B cell (primary cell): ENCODE results near the gene RGS7. TPM values are rescaled to one million over a fixed set of nuclear protein-coding genes. Genes with fewer than 3 reads are reported as not detected.

Source experiments
- ATAC-seq: fragments of 200-7000 bp; cut with Tn5 transposase; one replicate; pipeline ENCODE4 v1.10.0; 2021; ENCODE audit warnings: low read depth, mild to moderate bottlenecking, moderate number of reproducible peaks, moderate library complexity
- CTCF ChIA-PET: fragments of 350-600 bp; sonication (Branson Sonifier 250); formaldehyde crosslinking; loops from one replicate; lab custom pipeline; 2021; ENCODE audit warnings: antibody characterized with exemption, inconsistent platforms; lab: Charles Lee
- POLR2A ChIA-PET: fragments of 350-600 bp; sonication (Branson Sonifier 250); formaldehyde crosslinking; loops from one replicate; lab custom pipeline; 2021; ENCODE audit warnings: antibody characterized with exemption; lab: Charles Lee
- DNase-seq: peaks from one replicate; pipeline ENCODE4 v3.0.0; 2013
- H2AFZ ChIP-seq: 2 replicates; pipeline ENCODE4 v1.6.1; 2012; ENCODE audit warnings: mild to moderate bottlenecking, low read depth, low read length; ENCODE audit not compliant: insufficient read depth, poor library complexity, severe bottlenecking
- H3K27ac ChIP-seq, 2 donors: 1 replicate in 1 of 2; 2 replicates in 1 of 2; pipeline ENCODE4 v1.5.1; 2012 to 2013; ENCODE audit warnings: low read length in 2 of 2, mild to moderate bottlenecking in 2 of 2, moderate library complexity in 1 of 2
- H3K27me3 ChIP-seq, 4 experiments: fragments of 200-600 bp in 1 of 4; sonication (generic) in 1 of 4; replicated peaks in 1 of 4; 1 replicate in 2 of 4; 2 replicates in 2 of 4; pipeline versions ENCODE4 v1.6.1 to v1.7.0; 2013 to 2016; ENCODE audit warnings: low read length in 3 of 4, mild to moderate bottlenecking in 2 of 4, mixed read lengths in 1 of 4, moderate library complexity in 1 of 4; ENCODE audit not compliant: insufficient read depth in 4 of 4, control insufficient read depth in 3 of 4; ENCODE audit errors: control extremely low read depth in 1 of 4
- H3K36me3 ChIP-seq, 2 experiments: replicated peaks in 1 of 2; 1 replicate in 1 of 2; 2 replicates in 1 of 2; pipeline versions ENCODE4 v1.6.1 to v1.7.1; 2013; ENCODE audit warnings: low read length in 1 of 2; ENCODE audit not compliant: insufficient read depth in 2 of 2, control insufficient read depth in 1 of 2; ENCODE audit errors: control extremely low read depth in 1 of 2, extremely low read depth in 1 of 2
- H3K4me1 ChIP-seq, 2 donors: fragments of 200-600 bp in 1 of 2; sonication (generic) in 1 of 2; 1 replicate in 1 of 2; 2 replicates in 1 of 2; pipeline versions ENCODE4 v1.5.1 to v1.6.1; 2013 to 2017; ENCODE audit warnings: low read length in 2 of 2; ENCODE audit not compliant: control insufficient read depth in 2 of 2, insufficient read depth in 2 of 2
- H3K4me2 ChIP-seq: replicated peaks from 2 replicates; pipeline ENCODE3; 2012; ENCODE audit warnings: mild to moderate bottlenecking, low read depth, low read length; ENCODE audit not compliant: poor library complexity, severe bottlenecking
- H3K4me3 ChIP-seq, 5 experiments: fragments of 200-600 bp in 1 of 5; sonication (generic) in 1 of 5; 1 replicate in 3 of 5; 2 replicates in 2 of 5; pipeline versions ENCODE4 v1.5.1 to v1.7.0; 2011 to 2016; ENCODE audit warnings: low read length in 4 of 5, mild to moderate bottlenecking in 4 of 5, low read depth in 2 of 5, control low read depth in 1 of 5, moderate library complexity in 1 of 5; ENCODE audit not compliant: insufficient read depth in 1 of 5; ENCODE audit errors: control extremely low read depth in 1 of 5, extremely low read depth in 1 of 5
- H3K79me2 ChIP-seq: fragments of 200-600 bp; sonication (generic); one replicate; pipeline ENCODE4 v1.6.0; 2016; ENCODE audit warnings: low read length; ENCODE audit not compliant: control insufficient read depth, insufficient read depth
- H3K9ac ChIP-seq: fragments of 200-600 bp; sonication (generic); 2 replicates; pipeline ENCODE4 v1.6.1; 2017; ENCODE audit warnings: mild to moderate bottlenecking, low read length, moderate library complexity
- H3K9me3 ChIP-seq, 3 donors: one replicate each; pipeline versions ENCODE4 v1.6.1 to v1.7.1; 2013; ENCODE audit warnings: low read length in 2 of 3; ENCODE audit not compliant: control insufficient read depth in 2 of 3, insufficient read depth in 1 of 3; ENCODE audit errors: control extremely low read depth in 1 of 3
- H4K20me1 ChIP-seq: 2 replicates; pipeline ENCODE4 v1.6.0; 2012; ENCODE audit warnings: mild to moderate bottlenecking, low read length; ENCODE audit not compliant: insufficient read depth, control insufficient read depth, poor library complexity, severe bottlenecking
- H3K27ac Mint-ChIP-seq: one replicate; pipeline ENCODE4 v1.8.0; 2021; ENCODE audit warnings: mixed read lengths
- H3K27me3 Mint-ChIP-seq: one replicate; pipeline ENCODE4 v1.8.0; 2021; ENCODE audit warnings: mixed read lengths
- H3K4me1 Mint-ChIP-seq: one replicate; pipeline ENCODE4 v1.8.0; 2021; ENCODE audit warnings: mixed read lengths
- H3K4me3 Mint-ChIP-seq: one replicate; pipeline ENCODE4 v1.8.0; 2021; ENCODE audit warnings: mixed read lengths
- H3K9me3 Mint-ChIP-seq: one replicate; pipeline ENCODE4 v1.8.0; 2022; ENCODE audit warnings: mixed read lengths; ENCODE audit not compliant: insufficient read depth
- EZH2 ChIP-seq: IDR thresholded peaks from 2 replicates; pipeline ENCODE4 v1.6.1; 2012; ENCODE audit warnings: borderline replicate concordance, low read depth, mild to moderate bottlenecking, moderate library complexity, low read length; ENCODE audit not compliant: insufficient read depth, poor library complexity, severe bottlenecking
- WGBS: methylation state at CpG from one replicate; pipeline ENCODE4 v1.1.5; 2013; ENCODE audit warnings: missing lambda C conversion rate; ENCODE audit not compliant: insufficient coverage; 5-methylcytosine and 5-hydroxymethylcytosine counted together
- intact Hi-C: fragments of 100-400 bp; cut with micrococcal nuclease; formaldehyde crosslinking; loops from one replicate; pipeline ENCODE4 v1.10.0; 2022
- polyA plus RNA-seq: library from polyadenylated mRNA; depleted of rRNA; stranded (reverse); fragments of >200 nt; gene quantifications from 2 replicates; pipeline ENCODE4 v1.2.3, GENCODE V29; 2012
- total RNA-seq, 2 donors: library from RNA; stranded (reverse); fragments of 120-200 nt in 1 of 2; gene quantifications; 1 replicate in 1 of 2; 2 replicates in 1 of 2; pipeline versions ENCODE4 v1.2.3 to v1.2.4, GENCODE V29; 2013 to 2022
- TF ChIP-seq, protein P1 (sequence below): fragments of 200-600 bp; IDR thresholded peaks from one replicate; pipeline ENCODE4 v1.8.0; 2022; ENCODE audit warnings: antibody characterized with exemption, mild to moderate bottlenecking

RGS7 gene
- total and polyA plus RNA-seq, 2 donors (not counting 1 experiment from before 2014, with no cell fraction given) = 0.15 to 1.8 TPM

DNA sequence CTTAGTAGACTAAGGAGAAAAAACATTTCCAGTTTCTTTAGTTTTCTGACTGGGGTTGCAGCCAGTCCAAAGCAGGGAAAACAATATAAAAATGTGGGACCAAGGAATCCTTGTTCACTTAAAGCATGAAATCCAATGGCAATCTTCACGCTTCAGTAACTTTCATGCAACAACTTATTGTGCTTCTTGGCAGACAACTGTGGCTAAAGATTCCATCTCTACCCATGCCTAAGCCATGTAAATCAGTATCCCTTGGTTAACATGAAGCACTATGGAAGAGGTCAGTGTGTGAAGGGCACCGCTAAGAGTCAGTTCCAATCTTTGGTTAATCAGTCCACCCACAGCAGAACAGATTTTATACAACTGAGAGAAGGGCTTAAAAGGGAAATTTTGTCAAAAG is 543.3 kb downstream of the RGS7 start:
- Histone ChIP-seq H4K20me1 (no peaks in the 10 kb centered on the region), H3K36me3 (no peaks in the 10 kb centered on the region), H3K4me3 (no peak overlapping the region), H2AFZ (no peak overlapping the region), H3K9me3 (no peaks in the 10 kb centered on the region), H3K79me2 (no peaks in the 10 kb centered on the region), H3K9ac (no peak overlapping the region), H3K4me1 (no peaks in the 10 kb centered on the region), H3K4me2 (no peak overlapping the region), H3K27ac (no peak overlapping the region), H3K27me3 (no peaks in the 10 kb centered on the region)
- DNase-seq (no peak), ATAC-seq (no peak)
- Mint-ChIP-seq H3K27ac (no peak overlapping the region), H3K9me3 (no peaks in the 10 kb centered on the region), H3K4me1 (no peaks in the 10 kb centered on the region), H3K27me3 (no peaks in the 10 kb centered on the region), H3K4me3 (no peak overlapping the region)
- 80% methylated on average over 1 of the region's 2 CpGs for WGBS
- ChIA-PET CTCF (no interaction called here), POLR2A (no interaction called here)
- intact Hi-C loops = no loop called here
- no peak for TF ChIP-seq EZH2
- TF ChIP-seq, protein P1, sequence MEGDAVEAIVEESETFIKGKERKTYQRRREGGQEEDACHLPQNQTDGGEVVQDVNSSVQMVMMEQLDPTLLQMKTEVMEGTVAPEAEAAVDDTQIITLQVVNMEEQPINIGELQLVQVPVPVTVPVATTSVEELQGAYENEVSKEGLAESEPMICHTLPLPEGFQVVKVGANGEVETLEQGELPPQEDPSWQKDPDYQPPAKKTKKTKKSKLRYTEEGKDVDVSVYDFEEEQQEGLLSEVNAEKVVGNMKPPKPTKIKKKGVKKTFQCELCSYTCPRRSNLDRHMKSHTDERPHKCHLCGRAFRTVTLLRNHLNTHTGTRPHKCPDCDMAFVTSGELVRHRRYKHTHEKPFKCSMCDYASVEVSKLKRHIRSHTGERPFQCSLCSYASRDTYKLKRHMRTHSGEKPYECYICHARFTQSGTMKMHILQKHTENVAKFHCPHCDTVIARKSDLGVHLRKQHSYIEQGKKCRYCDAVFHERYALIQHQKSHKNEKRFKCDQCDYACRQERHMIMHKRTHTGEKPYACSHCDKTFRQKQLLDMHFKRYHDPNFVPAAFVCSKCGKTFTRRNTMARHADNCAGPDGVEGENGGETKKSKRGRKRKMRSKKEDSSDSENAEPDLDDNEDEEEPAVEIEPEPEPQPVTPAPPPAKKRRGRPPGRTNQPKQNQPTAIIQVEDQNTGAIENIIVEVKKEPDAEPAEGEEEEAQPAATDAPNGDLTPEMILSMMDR = no peak

DNA sequence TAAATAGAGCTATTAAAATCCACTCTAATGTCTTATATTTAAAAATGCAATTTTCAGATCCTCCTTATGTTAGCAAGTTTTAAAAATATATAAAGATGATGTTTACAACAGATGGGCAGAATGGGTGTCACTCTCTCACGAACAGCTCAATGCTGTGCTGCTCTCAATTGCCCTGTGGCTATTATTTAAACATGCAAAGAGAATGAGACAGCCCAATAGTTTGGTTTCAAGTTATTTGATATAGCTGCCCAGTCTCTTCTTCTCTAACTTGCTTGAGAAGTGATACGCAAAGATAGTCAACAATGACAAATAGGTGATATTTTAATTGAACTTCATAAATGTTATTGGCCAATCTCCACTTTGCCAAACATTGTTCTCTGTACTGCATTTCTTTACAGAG is 545.7 kb downstream of the RGS7 start:
- Mint-ChIP-seq H3K4me3 (no peak overlapping the region), H3K27ac (no peak overlapping the region), H3K27me3 (no peaks in the 10 kb centered on the region), H3K4me1 (no peaks in the 10 kb centered on the region), H3K9me3 (no peaks in the 10 kb centered on the region)
- DNase-seq = no peak
- WGBS = no CpG with 5 or more reads among the region's 2 CpGs
- Histone ChIP-seq H3K27ac (no peak overlapping the region), H3K4me1 (no peaks in the 10 kb centered on the region), H3K4me2 (no peak overlapping the region), H4K20me1 (no peaks in the 10 kb centered on the region), H3K4me3 (no peak overlapping the region), H3K79me2 (no peaks in the 10 kb centered on the region), H3K9me3 (no peaks in the 10 kb centered on the region), H3K9ac (no peak overlapping the region), H3K36me3 (no peaks in the 10 kb centered on the region), H2AFZ (no peak overlapping the region), H3K27me3 (no peaks in the 10 kb centered on the region)
- ChIA-PET CTCF (no interaction called here), POLR2A (no interaction called here)
- ATAC-seq = no peak
- intact Hi-C loops = no loop called here
- no peak for TF ChIP-seq EZH2
- TF ChIP-seq, protein P1 = no peak
